Keratinocyte (primary cell): ENCODE results near the gene GPR180.

Experiments used
- CTCF ChIP-seq, 3 experiments: IDR thresholded peaks in 1 of 3; conservative IDR thresholded peaks in 1 of 3; optimal IDR thresholded peaks in 1 of 3; 2 replicates in 2 of 3; 3 replicates in 1 of 3; pipeline versions ENCODE3 to v1.5.1; 2011; ENCODE audit warnings: low read length in 3 of 3, mild to moderate bottlenecking in 3 of 3, moderate library complexity in 2 of 3, control low read depth in 1 of 3, inconsistent platforms in 1 of 3; ENCODE audit not compliant: insufficient read depth in 2 of 3; ENCODE audit errors: extremely low read depth in 1 of 3
- EZH2 ChIP-seq: IDR thresholded peaks from one replicate; pipeline ENCODE4 v1.6.1; 2012; ENCODE audit warnings: inconsistent platforms, mild to moderate bottlenecking, low read length, moderate library complexity

- TF ChIP-seq CTCF (optimal IDR thresholded peaks at IDR 0.05 in 1 of 3, IDR thresholded peaks at IDR 0.05 in 1 of 3, conservative IDR thresholded peaks at IDR 0.05 in 1 of 3; ENCODE audit: extremely low read depth in 1 of 3, insufficient read depth in 2 of 3, low read length in 3 of 3) (peak in 2 of 3 experiments; percentile 9 to 51), EZH2 (no peak)
These were observed 15.8 kb downstream of the GPR180 start for GRCh38 chr13:94617389-94618000.
